ENCODE results near the gene NF1.
"Not testable (repeated sequence)": the region's sequence is repeated elsewhere in the genome, so short reads cannot be mapped to it uniquely, and the experiment has no call there.

The NF1 gene

DNA sequence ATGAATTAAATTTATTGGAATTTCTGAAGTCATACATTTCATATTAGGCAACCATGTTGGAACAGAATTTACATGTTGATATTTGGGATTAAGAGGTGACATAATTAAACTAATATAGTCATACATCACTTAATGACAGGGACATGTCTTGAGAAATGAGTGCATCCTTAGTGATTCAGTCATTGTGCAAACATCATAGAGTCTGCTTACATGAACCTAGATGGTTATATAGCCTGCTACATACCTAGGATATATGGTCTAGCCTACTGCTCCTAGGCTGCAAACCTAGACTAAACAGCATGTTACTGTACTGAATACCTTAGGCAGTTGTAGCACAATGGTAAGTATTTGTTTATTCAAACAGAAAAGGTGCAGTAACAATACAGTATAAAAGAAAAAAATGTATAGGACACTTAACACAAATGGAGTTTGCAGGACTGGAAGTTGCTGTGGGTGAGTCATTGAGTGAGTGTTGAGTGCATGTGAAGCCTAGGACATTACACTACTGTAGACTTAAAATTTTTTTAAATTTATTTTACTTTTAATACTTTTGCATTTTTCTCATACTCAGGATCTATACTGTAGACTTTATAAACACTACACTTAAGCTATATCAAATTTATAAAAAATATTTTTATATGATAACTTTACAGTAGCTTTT, 116.7 kb downstream of the NF1 start:
- DNase-seq: no peak

DNA sequence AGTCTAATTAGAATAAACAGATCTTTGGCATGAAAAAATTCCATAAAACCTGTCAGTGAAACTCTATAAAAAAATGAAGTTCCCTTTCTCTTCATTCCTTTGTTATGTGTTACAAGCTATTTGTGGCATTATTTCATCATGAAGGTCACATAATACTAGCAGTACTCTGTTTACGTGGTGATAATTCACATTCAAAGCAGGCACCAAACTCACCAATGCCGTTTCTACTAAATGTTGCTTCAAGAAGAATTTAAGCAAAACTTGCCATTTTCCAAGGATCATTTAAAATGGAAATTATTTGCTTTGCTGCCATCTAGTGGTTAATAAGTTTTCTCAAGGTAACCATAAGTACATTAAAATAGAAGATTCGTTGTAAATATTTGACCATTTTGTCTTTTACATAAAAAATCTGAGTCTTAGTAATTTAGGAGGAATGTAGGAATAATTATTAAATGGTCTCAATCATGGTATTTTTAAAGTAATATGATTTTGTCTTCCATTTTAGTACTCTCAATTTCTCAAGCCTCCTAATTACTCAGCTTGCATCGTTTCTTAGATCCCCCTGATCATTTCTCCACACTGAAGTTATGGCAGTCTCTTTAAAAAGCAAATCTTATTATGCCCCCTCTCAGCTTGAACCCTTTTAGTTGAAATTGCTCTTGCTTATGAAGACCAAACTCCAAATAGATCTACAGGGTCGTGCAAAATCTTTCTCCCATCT, 121.4 kb downstream of the NF1 start:
- no peak for DNase-seq

DNA sequence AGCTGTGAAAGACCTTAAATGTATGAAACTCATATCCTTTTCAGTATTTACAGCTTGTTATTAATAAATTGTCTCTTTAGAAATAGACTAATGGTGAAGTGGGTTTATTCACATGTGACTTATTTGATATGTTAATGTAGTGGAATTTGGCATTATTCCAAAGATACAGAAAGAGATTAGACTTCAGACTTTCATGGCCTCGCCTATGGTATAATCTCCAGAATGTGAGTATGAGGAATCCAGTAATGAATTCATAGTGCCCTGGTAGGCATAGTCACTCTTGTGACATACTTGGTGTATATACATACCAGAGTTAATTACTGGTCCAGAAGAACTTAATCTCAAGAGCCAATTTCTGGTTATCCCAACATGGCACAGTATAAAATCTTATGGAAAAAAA, 129.6 kb downstream of the NF1 start:
- DNase-seq: no peak

DNA sequence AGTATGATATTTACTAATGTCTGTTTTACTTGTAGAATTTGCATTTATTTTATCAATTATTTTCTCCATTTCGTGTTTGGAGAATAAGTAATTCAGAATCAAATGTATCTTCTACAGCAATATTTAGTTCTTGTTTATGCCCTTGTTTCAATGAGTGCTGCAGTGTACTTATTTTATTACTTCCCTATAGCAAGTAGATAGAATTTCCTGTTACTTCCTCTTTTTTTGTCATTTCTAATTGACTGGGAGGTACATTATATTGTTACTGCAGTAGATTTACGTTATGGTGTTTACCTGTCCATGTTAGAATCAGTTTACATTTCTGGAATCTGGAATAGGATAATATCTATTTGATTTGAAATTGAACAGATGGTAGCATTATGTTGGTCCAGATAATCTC, 131.1 kb downstream of the NF1 start:
- DNase-seq: no peak

DNA sequence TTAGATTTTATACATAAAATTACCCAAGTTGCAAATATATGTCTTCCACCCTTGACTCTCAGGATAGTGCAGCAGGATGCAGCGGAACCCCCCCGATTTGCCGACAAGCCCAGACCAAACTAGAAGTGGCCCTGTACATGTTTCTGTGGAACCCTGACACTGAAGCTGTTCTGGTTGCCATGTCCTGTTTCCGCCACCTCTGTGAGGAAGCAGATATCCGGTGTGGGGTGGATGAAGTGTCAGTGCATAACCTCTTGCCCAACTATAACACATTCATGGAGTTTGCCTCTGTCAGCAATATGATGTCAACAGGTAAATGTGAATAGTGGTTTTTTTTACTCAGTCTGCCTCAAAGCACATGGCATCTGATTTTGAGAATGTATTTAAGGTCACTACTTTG, 131.6 kb downstream of the NF1 start:
- DNase-seq: no peak

DNA sequence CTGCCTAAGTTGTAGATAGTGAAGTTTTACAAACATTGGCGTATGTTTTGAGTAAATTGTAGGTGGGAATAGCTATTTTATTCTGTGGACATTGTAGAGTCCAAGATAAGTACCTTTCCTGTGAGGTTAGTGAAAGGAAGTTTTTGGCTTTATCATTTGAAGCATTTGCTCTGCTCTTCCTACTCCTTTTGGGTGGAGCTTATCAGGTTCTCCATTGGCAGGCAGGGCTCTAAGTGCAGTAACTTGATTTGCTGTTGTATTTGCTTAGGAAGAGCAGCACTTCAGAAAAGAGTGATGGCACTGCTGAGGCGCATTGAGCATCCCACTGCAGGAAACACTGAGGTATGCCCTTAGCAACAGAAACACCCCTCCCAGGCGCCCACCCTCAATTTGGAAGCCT, 132.2 kb downstream of the NF1 start:
- no peak for DNase-seq

DNA sequence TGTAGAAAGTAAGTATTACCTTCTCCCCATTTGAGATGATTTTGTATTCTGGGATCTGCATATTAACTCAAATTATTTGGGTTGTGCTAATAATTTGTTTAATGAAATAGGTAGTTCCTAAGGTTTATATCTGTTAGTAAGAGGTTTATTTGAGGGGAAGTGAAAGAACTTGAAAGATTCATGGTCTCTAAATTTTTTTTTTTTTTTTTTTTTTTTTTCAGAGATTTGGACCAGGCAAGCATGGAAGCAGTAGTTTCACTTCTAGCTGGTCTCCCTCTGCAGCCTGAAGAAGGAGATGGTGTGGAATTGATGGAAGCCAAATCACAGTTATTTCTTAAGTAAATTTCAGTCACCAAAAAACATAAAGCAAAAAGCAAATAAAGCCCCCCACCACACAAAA, 137.1 kb downstream of the NF1 start:
- DNase-seq: no peak

DNA sequence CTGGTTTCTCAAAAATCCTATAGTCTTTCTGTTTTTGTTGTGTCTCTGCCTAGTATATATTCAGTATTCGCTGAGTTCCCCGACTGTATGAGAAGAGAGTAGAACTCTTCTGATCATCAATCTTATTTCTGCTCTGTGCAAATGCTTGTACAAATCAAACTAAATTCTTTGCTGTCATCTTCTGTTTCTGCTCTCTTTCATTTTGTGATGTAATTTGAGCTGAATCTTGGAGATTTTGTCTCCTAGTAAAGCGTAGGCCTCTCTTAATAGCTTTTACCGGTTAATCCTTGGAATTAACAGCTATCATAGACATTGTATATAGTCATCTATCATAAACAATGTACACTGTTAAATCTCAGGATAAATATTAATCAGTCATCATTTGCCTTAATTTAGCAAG, 140.3 kb downstream of the NF1 start:
- no peak for DNase-seq

DNA sequence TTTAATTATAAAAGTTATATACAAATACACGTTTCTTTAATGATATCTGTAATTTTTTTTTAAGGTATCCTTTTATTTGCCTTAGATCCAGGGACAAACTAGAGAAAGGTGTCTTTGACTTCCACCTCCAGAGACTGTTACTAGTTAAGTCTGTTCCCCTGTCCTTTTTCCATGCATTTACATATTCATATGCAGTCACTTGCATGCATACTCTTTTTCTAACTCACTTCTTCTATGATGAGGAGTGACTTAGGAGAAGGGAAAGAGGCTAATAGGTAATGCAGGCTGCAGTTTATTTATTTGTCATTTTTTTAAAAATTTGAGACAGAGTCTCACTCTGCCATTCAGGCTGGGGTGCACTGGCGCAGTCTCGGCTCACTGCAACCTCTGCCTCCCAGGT, 141.4 kb downstream of the NF1 start:
- DNase-seq: no peak

DNA sequence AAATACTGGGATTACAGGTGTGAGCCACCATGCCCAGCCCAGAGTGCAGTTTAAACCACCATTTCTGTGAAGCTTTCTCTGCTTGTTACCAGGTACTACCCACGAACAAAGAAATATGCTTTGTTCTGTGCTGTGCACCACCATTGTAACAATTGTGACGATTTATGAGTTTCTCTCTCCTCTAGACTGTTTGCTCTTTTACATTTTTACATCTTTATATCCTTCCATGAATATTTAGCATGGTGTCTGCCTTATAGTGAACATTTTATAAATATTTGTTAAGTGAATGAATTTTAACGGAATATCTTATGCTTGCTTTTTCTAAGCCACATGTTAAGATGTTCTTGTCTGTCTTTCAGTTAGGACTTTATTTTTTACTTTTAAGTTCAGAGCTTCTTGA, 141.9 kb downstream of the NF1 start:
- DNase-seq: no peak

DNA sequence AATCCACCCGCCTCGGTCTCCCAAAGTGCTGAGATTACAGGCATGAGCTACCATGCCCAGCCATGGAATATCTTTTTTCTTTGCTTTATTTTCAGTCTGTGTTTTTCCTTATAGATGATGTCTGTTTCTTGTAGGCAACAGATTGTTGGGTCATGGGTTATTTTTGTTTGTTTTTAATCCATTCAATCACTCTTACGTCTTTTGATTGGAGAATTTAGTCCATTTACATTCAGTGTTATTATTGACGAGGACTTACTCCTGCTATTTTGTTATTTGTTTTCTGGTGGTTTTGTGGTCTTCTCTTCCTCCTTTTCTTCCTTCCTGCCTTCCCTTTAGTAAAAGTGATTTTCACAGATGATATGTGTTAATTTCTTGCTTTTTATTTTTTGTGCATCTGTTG, 146.3 kb downstream of the NF1 start:
- DNase-seq: no peak

DNA sequence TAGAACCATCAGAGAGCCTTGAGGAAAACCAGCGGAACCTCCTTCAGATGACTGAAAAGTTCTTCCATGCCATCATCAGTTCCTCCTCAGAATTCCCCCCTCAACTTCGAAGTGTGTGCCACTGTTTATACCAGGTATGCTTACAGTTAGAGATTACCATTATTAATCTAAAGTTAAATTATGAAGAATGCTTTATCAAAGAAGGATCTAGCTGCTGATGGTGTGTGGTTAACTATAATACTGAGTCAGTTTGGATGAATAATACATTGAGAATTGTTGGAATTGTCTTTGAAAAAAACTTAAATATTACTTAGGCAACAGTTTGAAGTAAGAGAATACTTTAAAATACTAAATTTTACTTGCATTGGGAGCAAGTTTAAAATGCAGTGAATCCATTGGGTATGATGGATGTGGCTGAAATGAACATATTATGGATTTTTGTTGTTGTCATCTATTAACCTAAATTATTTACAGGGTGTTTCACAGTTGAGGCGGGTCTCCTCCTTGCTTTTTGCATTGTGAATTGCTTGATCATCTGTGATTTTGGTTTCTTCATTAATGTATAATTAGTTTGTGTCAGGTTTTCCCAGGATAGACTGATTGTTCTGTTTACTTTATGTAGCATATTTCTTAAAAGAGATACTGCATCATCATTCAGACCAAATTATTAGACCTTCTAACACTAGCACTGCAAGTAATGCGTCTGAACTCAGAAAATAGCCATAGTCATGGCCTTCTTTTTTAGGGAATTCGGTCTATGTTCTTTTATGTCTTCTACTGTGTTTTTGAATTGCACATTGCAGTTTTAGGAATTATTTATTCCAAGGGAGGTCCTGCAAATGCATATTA, 154.4 kb downstream of the NF1 start:
- DNase-seq: no peak

DNA sequence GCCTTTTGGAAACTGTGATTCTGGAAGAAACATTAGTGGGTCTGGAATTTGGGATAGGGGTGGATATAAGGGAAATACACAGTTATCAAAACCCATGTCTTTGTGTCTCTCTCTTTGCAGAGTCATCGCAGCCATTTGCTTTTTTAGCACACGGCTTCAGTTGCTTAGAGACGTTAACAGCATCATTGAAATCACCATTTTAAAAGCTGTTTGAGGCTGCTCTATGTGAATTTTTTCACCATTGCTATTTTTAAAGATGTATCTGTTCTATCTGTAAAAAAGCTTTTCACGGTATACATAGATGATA, 155.0 kb downstream of the NF1 start:
- no peak for DNase-seq

DNA sequence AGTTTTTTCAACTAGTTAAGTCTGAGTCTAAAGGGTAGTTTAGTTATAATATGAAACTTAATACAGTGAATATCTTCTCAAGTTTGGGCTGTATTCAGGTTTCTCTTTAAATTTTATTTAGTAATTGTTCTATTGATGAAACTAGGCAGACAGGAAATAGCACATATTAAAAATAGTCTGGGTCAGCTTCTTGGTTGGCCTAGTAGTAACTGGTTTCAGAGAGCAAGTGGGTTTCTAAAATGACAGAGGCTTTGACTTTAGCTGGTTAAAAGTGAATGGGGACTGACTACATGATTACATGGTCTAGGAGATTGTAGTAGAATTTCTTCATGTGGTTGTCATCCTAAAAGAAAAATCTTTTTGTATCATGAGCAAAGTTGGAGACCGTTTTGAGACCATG, 155.5 kb downstream of the NF1 start:
- no peak for DNase-seq

DNA sequence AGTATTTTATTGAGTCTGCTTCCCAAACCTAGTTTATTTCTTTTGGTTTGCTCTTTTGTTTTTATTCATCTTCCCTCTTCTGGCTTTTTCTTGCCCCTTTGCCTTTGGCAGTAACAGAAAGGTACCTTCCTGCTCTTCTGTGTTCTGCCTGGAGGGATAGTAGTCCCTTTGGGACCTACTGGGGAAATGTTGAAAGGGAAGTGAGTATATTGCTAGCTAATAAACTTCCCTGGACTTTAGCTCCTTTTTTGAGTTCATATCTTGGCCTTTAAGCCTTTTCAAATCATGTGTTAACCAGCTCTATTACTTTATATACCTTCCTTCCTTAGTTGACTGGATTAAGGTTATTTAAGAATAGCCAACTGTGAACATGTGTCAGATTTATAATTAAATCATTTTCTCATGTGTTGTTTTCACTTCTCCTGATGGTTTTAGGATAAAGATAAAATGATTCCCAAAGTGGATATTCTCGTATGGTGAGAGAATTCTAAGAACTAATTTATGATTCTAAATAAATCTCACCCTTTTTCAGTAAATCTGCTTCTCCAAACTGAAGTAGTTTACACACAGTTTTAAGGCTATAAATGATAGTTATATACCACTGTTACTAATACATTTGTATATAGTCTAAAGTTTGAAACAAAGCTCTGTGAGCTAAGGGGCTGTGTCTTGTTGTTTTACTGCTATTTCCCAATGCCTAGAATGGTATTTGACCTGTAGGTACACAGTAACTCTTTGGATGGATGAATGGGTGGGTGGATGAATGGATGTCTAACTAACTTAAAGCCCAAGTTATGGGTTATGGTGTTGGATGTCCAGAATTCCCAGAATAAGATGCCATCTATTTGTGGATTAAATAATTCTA, 156.6 kb downstream of the NF1 start:
- no peak for DNase-seq

DNA sequence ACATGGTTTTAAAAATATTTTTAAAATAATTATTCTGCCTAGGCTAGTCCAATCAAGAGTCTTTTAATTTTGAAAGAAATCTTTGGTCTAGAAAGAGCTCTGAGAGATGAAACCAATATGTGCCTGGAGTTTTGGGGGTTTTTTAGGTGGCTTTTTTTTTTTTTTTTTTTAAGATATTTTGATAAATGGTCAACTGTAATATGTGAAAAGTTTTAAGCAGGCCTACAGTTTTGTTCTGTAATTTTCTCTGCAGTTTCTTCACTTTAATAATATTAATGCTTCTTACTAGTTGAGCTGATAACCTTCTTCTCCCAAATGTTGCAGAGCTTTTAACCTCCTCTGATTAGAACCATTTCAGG, 157.2 kb downstream of the NF1 start:
- DNase-seq: no peak

DNA sequence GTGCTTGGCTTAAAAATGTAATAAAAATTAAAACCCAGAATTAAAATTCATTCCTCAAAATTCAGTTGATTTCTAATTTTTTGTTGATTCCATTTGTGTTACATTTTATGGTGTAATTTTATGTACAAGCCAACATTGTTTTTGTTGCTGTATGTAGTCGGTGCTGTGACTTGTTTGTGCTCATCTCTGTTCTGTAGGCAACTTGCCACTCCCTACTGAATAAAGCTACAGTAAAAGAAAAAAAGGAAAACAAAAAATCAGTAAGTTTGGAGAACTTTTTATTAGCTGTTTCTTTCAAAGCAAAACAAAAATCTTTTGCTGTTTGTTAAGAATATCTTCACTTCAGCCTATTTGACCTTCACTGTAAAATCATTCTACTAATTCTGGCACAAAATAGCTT, 158.0 kb downstream of the NF1 start:
- DNase-seq: no peak

DNA sequence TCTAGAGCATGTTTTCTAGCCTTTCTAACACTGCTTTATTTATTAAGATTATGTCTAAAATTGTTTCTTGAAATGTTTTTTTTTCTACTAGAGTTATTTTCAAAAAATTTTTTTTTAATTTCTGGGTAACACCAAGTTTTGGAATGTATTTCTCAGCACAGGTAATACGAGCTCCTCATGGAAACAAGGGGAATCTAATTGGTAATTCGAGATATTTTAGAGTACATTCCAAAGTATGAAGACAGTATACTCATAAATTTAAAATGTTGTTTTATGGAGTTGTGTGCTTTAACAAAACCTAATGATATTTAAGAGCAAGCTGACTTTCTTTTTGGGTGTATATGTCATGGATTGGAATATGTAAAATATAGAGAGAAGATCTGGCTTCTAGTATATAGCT, 159.9 kb downstream of the NF1 start:
- no peak for DNase-seq

DNA sequence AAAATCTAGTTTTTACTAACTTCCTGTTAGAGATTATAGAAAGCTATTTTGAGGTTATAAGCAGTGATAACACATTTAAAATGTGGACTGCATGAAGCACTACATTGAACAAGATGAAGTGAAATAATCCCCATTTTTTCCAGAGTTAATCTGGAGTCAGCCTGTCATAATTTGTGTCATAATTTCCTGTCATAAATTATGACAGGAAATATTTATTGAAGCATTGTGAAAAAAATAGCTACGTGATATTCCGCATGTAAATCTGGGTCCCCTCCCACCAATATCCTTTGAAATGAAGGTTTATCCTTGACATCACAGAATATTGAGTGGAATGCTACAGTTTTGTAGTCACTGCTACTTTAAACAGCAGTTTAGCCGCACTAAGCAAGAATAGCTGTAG, 162.2 kb downstream of the NF1 start:
- no peak for DNase-seq

DNA sequence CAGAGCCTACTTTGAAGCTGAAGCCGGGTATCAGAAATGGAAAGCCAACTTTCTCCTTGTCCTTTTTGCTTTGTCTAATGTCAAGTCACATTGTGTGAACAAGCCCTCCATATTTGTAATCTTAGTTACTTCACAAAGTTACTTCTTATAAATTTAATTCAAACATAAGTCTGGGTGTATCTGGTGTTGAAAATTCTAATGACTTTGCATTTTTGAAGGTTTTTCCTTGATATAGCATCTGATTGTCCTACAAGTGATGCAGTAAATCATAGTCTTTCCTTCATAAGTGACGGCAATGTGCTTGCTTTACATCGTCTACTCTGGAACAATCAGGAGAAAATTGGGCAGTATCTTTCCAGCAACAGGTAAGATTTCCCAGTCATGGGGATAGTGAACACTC, 165.4 kb downstream of the NF1 start:
- no peak for DNase-seq

DNA sequence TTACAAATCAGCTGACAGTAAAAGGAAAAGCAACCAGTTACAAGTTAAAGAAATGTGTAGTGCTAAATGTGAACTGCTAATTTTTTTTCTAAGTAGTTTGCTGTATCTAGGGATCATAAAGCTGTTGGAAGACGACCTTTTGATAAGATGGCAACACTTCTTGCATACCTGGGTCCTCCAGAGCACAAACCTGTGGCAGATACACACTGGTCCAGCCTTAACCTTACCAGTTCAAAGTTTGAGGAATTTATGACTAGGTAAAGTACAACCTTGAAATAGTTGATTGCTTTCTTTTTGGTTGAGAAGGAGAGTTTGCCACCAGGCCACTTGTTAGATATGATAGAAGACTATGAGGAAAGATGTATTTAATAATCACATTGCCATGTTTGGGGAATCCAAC, 166.8 kb downstream of the NF1 start:
- no peak for DNase-seq

DNA sequence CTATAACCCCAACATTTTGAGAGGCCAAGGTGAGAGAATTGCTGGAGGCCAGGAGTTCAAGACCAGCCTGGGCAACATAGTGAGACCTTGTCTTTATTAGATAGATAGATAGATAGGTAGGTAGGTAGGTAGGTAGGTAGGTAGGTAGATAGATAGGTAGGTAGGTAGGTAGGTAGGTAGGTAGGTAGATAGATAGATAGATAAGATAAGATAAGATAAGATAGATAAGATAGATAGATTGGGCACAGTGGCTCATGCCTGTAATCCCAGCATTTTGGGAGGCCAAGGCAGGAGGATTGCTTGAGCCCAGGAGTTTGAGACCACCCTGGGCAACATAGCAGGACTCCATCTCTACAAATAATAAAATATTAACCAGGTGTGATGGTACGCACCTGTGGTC, 168.1 kb downstream of the NF1 start:
- not testable (repeated sequence) for DNase-seq

DNA sequence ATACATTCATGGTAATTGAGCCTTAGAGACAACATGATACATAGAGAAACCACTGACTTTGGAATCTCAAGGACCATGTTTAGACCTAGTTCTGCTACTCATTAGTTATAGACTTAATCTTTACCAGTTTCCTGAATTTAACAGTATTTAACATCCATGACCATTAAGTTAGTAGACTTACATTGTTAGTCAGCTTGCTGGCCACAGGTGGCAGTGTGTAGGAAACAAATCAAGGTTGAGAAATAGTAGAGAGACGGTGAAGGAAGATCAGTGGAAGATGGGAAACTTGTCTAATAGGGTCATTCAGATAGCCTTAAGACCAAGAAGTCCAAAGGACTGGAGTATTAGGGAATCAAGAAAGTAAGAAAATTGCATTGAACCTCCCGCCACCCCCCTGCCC, 171.3 kb downstream of the NF1 start:
- no peak for DNase-seq
